Mesenchymal stem cell (in vitro differentiated cells and primary cell): Measurements from ENCODE around the gene RUBCN.
"Not testable (repeated sequence)": the region's sequence is repeated elsewhere in the genome, so short reads cannot be mapped to it uniquely, and the experiment has no call there.

Experiments
- DNase-seq: peaks from one replicate; pipeline ENCODE4 v3.0.0-alpha.2; 2013
- H2AFZ ChIP-seq: one replicate; pipeline ENCODE4 v1.6.1; 2013; ENCODE audit warnings: low read depth, mild to moderate bottlenecking, control low read depth, inconsistent platforms, low read length, moderate library complexity
- H2AK5ac ChIP-seq: 2 replicates; pipeline ENCODE4 v1.6.1; 2013; ENCODE audit warnings: low read length, moderate library complexity, mild to moderate bottlenecking, inconsistent platforms; ENCODE audit not compliant: severe bottlenecking
- H2BK120ac ChIP-seq: one replicate; pipeline ENCODE4 v1.6.1; 2013; ENCODE audit warnings: low read depth, mild to moderate bottlenecking, inconsistent platforms, low read length, moderate library complexity
- H2BK12ac ChIP-seq, 2 experiments: one replicate each; pipeline ENCODE4 v1.6.1; 2013; ENCODE audit warnings: inconsistent platforms in 2 of 2, low read length in 2 of 2, mild to moderate bottlenecking in 2 of 2, moderate library complexity in 2 of 2, control low read depth in 1 of 2
- H2BK15ac ChIP-seq: one replicate; pipeline ENCODE4 v1.6.1; 2013; ENCODE audit warnings: mild to moderate bottlenecking, low read depth, inconsistent platforms; ENCODE audit not compliant: poor library complexity, severe bottlenecking
- H2BK5ac ChIP-seq: 2 replicates; pipeline ENCODE4 v1.6.1; 2013; ENCODE audit warnings: low read depth, mild to moderate bottlenecking, low read length, control low read depth, inconsistent platforms; ENCODE audit not compliant: poor library complexity, severe bottlenecking
- H3K14ac ChIP-seq, 2 experiments: one replicate each; pipeline ENCODE4 v1.6.1; 2013; ENCODE audit warnings: inconsistent platforms in 2 of 2, low read length in 2 of 2, control low read depth in 1 of 2, mild to moderate bottlenecking in 1 of 2, moderate library complexity in 1 of 2
- H3K18ac ChIP-seq, 2 experiments: one replicate each; pipeline ENCODE4 v1.6.1; 2013; ENCODE audit warnings: inconsistent platforms in 2 of 2, low read length in 2 of 2, control low read depth in 1 of 2, low read depth in 1 of 2, mild to moderate bottlenecking in 1 of 2
- H3K23ac ChIP-seq, 2 experiments: one replicate each; pipeline ENCODE4 v1.6.1; 2013; ENCODE audit warnings: inconsistent platforms in 2 of 2, low read length in 2 of 2, mild to moderate bottlenecking in 2 of 2, moderate library complexity in 2 of 2, control low read depth in 1 of 2
- H3K27ac ChIP-seq: 2 replicates; pipeline ENCODE4 v1.5.1; 2013; ENCODE audit warnings: mild to moderate bottlenecking, moderate library complexity, low read length, control low read depth, inconsistent platforms; ENCODE audit not compliant: poor library complexity, severe bottlenecking
- H3K27me3 ChIP-seq, 2 experiments: 2 replicates each; pipeline versions ENCODE4 v1.6.1 to v1.7.0; 2013; ENCODE audit warnings: low read length in 2 of 2, mild to moderate bottlenecking in 2 of 2, moderate library complexity in 2 of 2, control low read depth in 1 of 2, inconsistent platforms in 1 of 2; ENCODE audit not compliant: control insufficient read depth in 1 of 2, insufficient read depth in 1 of 2
- H3K36me3 ChIP-seq, 2 experiments: 2 replicates each; pipeline versions ENCODE4 v1.6.1 to v1.7.0; 2013; ENCODE audit warnings: low read length in 2 of 2, control low read depth in 1 of 2, inconsistent platforms in 1 of 2, low read depth in 1 of 2, mild to moderate bottlenecking in 1 of 2; ENCODE audit not compliant: insufficient read depth in 2 of 2, control insufficient read depth in 1 of 2
- H3K4ac ChIP-seq, 2 experiments: one replicate each; pipeline ENCODE4 v1.6.1; 2013; ENCODE audit warnings: inconsistent platforms in 2 of 2, low read length in 2 of 2, mild to moderate bottlenecking in 2 of 2, moderate library complexity in 2 of 2, control low read depth in 1 of 2, low read depth in 1 of 2
- H3K4me1 ChIP-seq: 2 replicates; pipeline ENCODE4 v1.6.1; 2013; ENCODE audit warnings: low read depth, low read length, control low read depth; ENCODE audit not compliant: control insufficient read depth, insufficient read depth
- H3K4me2 ChIP-seq: 2 replicates; pipeline ENCODE4 v1.6.1; 2013; ENCODE audit warnings: low read length, mild to moderate bottlenecking, inconsistent platforms; ENCODE audit not compliant: poor library complexity, severe bottlenecking
- H3K4me3 ChIP-seq, 2 experiments: 2 replicates each; pipeline versions ENCODE4 v1.5.1 to v1.7.0; 2013; ENCODE audit warnings: low read length in 2 of 2, mild to moderate bottlenecking in 2 of 2, control low read depth in 1 of 2, low read depth in 1 of 2; ENCODE audit not compliant: insufficient read depth in 1 of 2
- H3K79me1 ChIP-seq: replicated peaks from 2 replicates; pipeline ENCODE4 v1.6.1; 2013; ENCODE audit warnings: mild to moderate bottlenecking, control low read depth, low read length, inconsistent platforms; ENCODE audit not compliant: poor library complexity, severe bottlenecking
- H3K9ac ChIP-seq: 2 replicates; pipeline ENCODE4 v1.7.0; 2013; ENCODE audit warnings: mild to moderate bottlenecking, low read length, moderate library complexity
- H3K9me3 ChIP-seq: 2 replicates; pipeline ENCODE4 v1.7.0; 2013; ENCODE audit warnings: mild to moderate bottlenecking, low read length; ENCODE audit not compliant: control insufficient read depth
- H4K8ac ChIP-seq: one replicate; pipeline ENCODE4 v1.6.1; 2013; ENCODE audit warnings: inconsistent platforms, mild to moderate bottlenecking, low read length, moderate library complexity
- H4K91ac ChIP-seq: one replicate; pipeline ENCODE4 v1.6.1; 2013; ENCODE audit warnings: mild to moderate bottlenecking, low read length, inconsistent platforms
- WGBS: methylation state at CpG from one replicate; pipeline ENCODE4 v1.1.7; 2013; ENCODE audit warnings: mixed read lengths; 5-methylcytosine and 5-hydroxymethylcytosine counted together

The RUBCN gene

GRCh38 chr3:197663367-197664140 lies 73.2 kb downstream of the RUBCN start:
- WGBS: 95% methylated on average over 7 of the region's 25 CpGs
- not testable (repeated sequence) for H2BK120ac ChIP-seq, H3K4me1 ChIP-seq, H3K27ac ChIP-seq, H2AK5ac ChIP-seq, H3K9ac ChIP-seq, H3K36me3 ChIP-seq, H2BK15ac ChIP-seq, H4K91ac ChIP-seq, H3K4me2 ChIP-seq, H3K4me3 ChIP-seq, H3K79me1 ChIP-seq, H3K18ac ChIP-seq, H2BK5ac ChIP-seq, DNase-seq, H3K23ac ChIP-seq, H4K8ac ChIP-seq, H3K4ac ChIP-seq, H3K27me3 ChIP-seq, H2BK12ac ChIP-seq, H3K9me3 ChIP-seq, H2AFZ ChIP-seq, H3K14ac ChIP-seq

GRCh38 chr3:197662352-197662751 lies 74.4 kb downstream of the RUBCN start:
- not testable (repeated sequence) for H3K14ac ChIP-seq, DNase-seq, H4K8ac ChIP-seq, H3K23ac ChIP-seq, H3K4ac ChIP-seq, H2BK12ac ChIP-seq, H3K18ac ChIP-seq, H4K91ac ChIP-seq, H2BK120ac ChIP-seq, H2BK15ac ChIP-seq, H3K27me3 ChIP-seq, H2AK5ac ChIP-seq, H3K36me3 ChIP-seq, H3K27ac ChIP-seq, H3K9me3 ChIP-seq, H3K4me3 ChIP-seq, H3K79me1 ChIP-seq, H2BK5ac ChIP-seq, H2AFZ ChIP-seq, H3K4me1 ChIP-seq, H3K9ac ChIP-seq, H3K4me2 ChIP-seq
- 73% methylated on average over 5 of the region's 6 CpGs for WGBS

GRCh38 chr3:197661874-197662273 lies 74.8 kb downstream of the RUBCN start:
- not testable (repeated sequence) for H3K4me2 ChIP-seq, H2BK15ac ChIP-seq, H4K91ac ChIP-seq, H2BK5ac ChIP-seq, H2AK5ac ChIP-seq, DNase-seq, H2BK12ac ChIP-seq, H3K79me1 ChIP-seq, H3K9ac ChIP-seq, H3K4me3 ChIP-seq, H3K18ac ChIP-seq, H3K9me3 ChIP-seq, H3K14ac ChIP-seq, H3K23ac ChIP-seq, H4K8ac ChIP-seq, H3K27me3 ChIP-seq, H3K4me1 ChIP-seq, H3K36me3 ChIP-seq, H2AFZ ChIP-seq, H3K27ac ChIP-seq, H2BK120ac ChIP-seq, H3K4ac ChIP-seq
- WGBS: 93% methylated on average over 9 of the region's 15 CpGs

- not testable (repeated sequence) for H3K4me1 ChIP-seq, H3K14ac ChIP-seq, H3K18ac ChIP-seq, H3K27ac ChIP-seq, DNase-seq, H2AK5ac ChIP-seq, H3K4me2 ChIP-seq, H2AFZ ChIP-seq, H4K91ac ChIP-seq, H3K79me1 ChIP-seq, H4K8ac ChIP-seq, H3K36me3 ChIP-seq, H3K4me3 ChIP-seq, H3K4ac ChIP-seq, H3K27me3 ChIP-seq, H2BK15ac ChIP-seq, H2BK5ac ChIP-seq, H2BK120ac ChIP-seq, H3K23ac ChIP-seq, H3K9ac ChIP-seq, H2BK12ac ChIP-seq, H3K9me3 ChIP-seq
- WGBS: 93% methylated on average over 20 of the region's 23 CpGs
These were observed 75.4 kb downstream of the RUBCN start for GRCh38 chr3:197661234-197661834.
